Measurements from ENCODE around the gene RXRB. TPM values are rescaled to one million over a fixed set of nuclear protein-coding genes. Genes with fewer than 3 reads are reported as not detected.

Gene RXRB
- total RNA-seq, 4 donors from 2014 or later: 17.3 to 27.7 (median 24.8) TPM

DNA sequence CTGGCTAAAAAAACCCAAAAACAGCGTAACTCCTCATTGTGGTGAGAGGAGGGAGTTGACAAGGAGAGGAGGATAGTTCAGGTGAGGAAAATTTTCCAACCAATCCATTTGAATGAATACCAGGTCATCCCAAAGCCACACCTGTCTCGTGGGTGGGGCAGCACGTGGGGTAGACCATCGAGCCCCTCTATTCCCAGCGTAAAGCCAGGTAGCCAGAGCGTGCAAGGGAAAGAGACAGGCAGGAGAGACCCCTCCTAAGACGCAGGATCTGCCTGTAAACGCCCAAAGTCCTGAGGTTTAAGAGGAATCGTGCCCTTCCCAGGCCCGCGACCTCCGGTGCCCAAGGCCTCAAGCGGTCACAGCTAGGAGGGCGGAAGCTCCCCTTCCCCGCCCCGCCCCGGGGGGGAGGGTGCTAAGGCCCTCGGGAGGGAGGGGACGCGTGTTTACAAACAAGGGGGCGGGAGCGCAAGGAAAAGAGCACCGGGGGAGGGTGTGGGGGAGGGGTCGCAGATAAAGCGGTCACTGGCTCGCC is 712 bp downstream of the RXRB start:
- TF ChIP-seq, protein P1, sequence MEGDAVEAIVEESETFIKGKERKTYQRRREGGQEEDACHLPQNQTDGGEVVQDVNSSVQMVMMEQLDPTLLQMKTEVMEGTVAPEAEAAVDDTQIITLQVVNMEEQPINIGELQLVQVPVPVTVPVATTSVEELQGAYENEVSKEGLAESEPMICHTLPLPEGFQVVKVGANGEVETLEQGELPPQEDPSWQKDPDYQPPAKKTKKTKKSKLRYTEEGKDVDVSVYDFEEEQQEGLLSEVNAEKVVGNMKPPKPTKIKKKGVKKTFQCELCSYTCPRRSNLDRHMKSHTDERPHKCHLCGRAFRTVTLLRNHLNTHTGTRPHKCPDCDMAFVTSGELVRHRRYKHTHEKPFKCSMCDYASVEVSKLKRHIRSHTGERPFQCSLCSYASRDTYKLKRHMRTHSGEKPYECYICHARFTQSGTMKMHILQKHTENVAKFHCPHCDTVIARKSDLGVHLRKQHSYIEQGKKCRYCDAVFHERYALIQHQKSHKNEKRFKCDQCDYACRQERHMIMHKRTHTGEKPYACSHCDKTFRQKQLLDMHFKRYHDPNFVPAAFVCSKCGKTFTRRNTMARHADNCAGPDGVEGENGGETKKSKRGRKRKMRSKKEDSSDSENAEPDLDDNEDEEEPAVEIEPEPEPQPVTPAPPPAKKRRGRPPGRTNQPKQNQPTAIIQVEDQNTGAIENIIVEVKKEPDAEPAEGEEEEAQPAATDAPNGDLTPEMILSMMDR (IDR thresholded peaks at IDR 0.05; ENCODE audit: low read depth): no peak

DNA sequence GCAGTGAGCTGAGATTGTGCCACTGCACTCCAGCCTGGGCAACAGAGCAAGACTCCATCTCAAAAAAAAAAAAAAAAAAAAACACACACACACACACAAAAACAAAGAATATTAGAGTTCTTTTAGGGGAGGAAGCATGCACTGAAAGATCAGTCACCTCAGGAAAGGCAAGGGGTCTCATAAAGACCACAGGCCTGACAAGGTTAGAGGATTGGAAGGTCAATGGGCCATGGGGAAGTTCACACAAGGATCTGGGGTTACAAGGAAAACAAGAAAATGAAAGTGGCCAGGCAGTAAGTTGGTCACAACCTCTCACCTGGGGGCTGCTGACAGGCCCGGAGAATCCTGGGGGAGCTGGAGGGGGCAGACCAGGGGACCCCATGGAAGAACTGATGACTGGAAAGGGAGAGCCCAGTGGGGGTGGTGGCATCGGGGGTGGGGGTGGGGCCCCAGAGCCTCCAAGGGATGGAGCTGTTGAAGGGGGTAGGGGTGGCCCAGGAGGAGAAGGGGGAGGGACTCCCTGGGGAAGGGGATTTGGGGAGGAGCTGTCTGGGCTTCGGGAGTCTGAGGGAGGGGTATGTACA is 1.5 kb downstream of the RXRB start:
- TF ChIP-seq, protein P1 (IDR thresholded peaks at IDR 0.05; ENCODE audit: low read depth): no peak

DNA sequence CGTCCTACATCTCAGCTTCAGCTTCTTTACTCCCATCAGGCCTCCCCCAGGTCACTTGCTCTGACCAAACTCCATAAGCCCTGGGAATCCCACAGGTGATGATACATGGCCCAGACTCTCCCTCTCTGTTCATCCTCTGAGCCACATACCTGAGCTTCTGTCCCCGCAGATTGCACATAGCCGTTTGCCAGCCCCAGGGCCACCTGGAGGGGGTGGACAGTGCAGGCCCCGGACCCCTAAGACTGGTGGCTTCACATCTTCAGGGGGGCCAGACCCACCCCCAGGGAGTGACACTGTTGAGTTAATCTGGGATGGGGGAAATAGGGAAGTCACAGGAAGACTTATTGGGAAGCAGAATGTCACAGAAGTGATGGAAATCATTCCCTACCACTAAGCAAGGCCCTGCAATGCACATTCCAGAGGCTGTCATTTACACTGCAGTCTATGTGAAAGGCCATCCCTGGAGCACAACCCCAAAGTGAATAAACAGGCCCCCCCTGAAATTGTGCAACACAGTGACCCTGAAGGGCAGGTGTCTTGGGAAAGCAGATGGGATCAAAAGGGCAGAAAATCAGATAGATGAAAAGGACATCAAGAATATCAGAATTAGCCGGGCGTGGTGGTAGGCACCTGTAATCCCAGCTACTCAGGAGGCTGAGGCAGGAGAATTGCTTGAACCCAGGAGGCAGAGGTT is 2.2 kb downstream of the RXRB start:
- TF ChIP-seq, protein P1 (IDR thresholded peaks at IDR 0.05; ENCODE audit: low read depth): no peak

DNA sequence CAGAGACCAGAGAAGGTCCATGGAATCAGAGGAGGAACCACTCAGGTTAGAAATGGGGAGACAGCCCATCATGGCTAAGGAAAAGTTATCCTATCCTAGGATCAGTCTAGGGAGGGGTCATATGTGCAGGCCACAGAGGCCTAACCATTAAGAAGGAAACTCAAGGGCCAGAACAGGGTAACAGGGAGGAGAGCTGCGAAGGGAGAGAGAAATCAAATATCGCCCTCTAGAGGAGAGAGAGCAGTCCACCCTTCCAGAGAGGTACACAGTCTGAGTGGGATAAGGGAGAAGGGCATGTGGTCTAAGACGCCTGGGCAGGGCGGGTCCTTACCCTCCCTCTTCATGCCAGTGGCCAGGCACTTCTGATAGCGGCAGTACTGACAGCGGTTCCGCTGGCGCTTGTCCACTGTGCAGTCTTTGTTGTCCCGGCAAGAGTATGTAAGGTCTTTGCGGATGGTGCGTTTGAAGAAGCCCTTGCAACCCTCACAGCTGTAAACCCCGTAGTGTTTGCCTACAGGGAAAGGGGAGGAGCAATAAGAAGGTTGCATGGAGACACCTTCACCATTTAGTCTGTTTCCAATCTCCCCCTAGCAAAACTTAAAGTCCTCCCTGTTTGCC is 2.9 kb downstream of the RXRB start:
- TF ChIP-seq, protein P1 (IDR thresholded peaks at IDR 0.05; ENCODE audit: low read depth): no peak

DNA sequence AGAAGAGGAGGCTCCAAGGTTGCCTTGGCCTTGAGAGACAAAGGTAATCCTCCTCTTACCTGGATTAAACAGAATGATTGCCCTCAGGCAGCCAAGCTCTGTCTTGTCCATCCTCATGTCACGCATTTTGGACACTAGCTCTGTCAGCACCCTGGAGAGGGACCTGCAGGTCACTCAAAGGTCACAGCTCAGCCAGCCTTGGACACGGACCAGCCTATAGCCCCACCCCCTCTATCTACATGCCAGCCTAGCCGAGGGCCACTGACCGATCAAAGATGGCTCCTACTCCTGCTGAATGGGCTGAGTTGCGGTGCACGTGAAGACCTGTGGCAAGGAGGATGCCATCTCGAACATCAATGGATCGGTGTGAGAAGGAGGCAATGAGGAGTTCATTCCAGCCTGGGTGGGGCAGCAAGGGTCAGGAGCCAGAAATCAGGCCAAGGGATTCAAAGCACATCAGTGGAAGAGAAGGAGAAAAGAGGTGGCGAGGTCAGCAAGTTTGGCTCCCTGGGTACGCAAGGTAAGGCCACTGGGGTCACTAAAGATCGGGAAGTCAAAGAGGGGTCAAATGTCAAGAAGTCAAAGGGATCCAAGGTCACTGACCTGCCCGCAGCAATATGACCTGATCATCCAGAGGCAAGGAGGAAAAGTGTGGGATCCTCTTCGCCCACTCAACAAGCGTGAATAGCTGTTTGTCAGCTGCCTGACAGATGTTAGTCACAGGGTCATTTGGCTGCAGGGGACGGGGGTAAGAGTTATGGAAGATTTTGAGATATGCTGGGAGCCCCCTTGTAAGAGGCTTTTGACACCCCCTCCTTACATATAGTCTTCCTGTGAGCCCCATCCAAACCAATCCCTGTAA is 4.9 kb downstream of the RXRB start:
- TF ChIP-seq, protein P1 (IDR thresholded peaks at IDR 0.05; ENCODE audit: low read depth): no peak

DNA sequence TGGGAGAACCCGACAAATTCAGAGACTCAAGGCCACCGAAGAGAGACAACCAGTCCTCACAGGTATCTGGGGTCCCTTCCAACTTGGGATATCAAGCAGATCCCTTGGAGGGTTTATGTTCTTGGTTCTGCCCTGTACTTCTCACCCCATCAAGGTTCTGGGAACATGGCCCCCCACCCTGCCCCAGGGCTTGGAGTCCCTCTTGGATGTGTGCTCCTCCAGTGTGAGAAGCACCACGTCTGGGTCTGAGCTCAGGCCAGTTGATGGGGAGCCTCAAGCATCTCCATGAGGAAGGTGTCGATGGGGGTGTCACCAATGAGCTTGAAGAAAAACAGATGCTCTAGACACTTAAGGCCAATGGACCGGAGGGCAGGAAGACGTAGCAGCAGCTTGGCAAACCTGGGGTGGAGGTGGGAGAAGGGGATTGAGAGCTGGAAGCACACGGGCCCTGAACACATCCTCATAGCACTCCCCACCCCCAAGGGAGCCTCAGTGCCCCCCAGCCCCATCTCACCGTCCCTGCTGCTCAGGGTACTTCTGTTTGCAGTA is 6.0 kb downstream of the RXRB start:
- TF ChIP-seq, protein P1 (IDR thresholded peaks at IDR 0.05; ENCODE audit: low read depth): no peak
